H4 (cell line): ENCODE data around the gene RASAL1. TPM values are rescaled to one million over a fixed set of nuclear protein-coding genes. Genes with fewer than 3 reads are reported as not detected.

ENCODE experiments used
- DNase-seq: peaks from one replicate; pipeline ENCODE4 v3.0.0-alpha.2; 2015; ENCODE audit warnings: low spot score
- total RNA-seq: library from RNA; depleted of rRNA; stranded (reverse); fragments of >200 nt; shearing (Covaris generic); gene quantifications from 2 replicates; pipeline ENCODE4 v1.2.3, GENCODE V29; 2014; rRNA removed

Gene RASAL1
- total RNA-seq, result 0.08 TPM in 1 of 2 replicates, not detected in the other

GRCh38 chr12:113135178-113136127, at the start of gene RASAL1:
Gene RASAL1, minus strand, starts transcription at chr12:113135761. Its CDS starts 299 bp downstream, at chr12:113135462.
- DNase-seq, result no peak

- peak; percentile 83 for DNase-seq
Measured at GRCh38 chr12:113184900-113185179, 49.3 kb upstream of the RASAL1 start.

GRCh38 chr12:113184098-113184899, 48.7 kb upstream of the RASAL1 start:
- no peak for DNase-seq

GRCh38 chr12:113183030-113183589, 47.5 kb upstream of the RASAL1 start:
- DNase-seq, result no peak

- DNase-seq, result no peak
Measured at GRCh38 chr12:113181975-113182374, 46.4 kb upstream of the RASAL1 start.

GRCh38 chr12:113180333-113180732, 44.8 kb upstream of the RASAL1 start:
- DNase-seq, result no peak

- DNase-seq, result no peak
Measured at GRCh38 chr12:113179023-113179422, 43.5 kb upstream of the RASAL1 start.

- DNase-seq, result peak; percentile 43
Measured at GRCh38 chr12:113174461-113175384, 39.2 kb upstream of the RASAL1 start.

- no peak for DNase-seq
Measured at GRCh38 chr12:113173081-113173698, 37.6 kb upstream of the RASAL1 start.

- no peak for DNase-seq
Measured at GRCh38 chr12:113172185-113172584, 36.6 kb upstream of the RASAL1 start.

- no peak for DNase-seq
Measured at GRCh38 chr12:113171543-113171942, 36.0 kb upstream of the RASAL1 start.

GRCh38 chr12:113170926-113171325, 35.4 kb upstream of the RASAL1 start:
- no peak for DNase-seq

- no peak for DNase-seq
Measured at GRCh38 chr12:113170457-113170856, 34.9 kb upstream of the RASAL1 start.

GRCh38 chr12:113169697-113170096, 34.1 kb upstream of the RASAL1 start:
- DNase-seq, result no peak

- no peak for DNase-seq
Measured at GRCh38 chr12:113167868-113168267, 32.3 kb upstream of the RASAL1 start.

- no peak for DNase-seq
Measured at GRCh38 chr12:113165521-113166450, 30.2 kb upstream of the RASAL1 start.

GRCh38 chr12:113164014-113164413, 28.5 kb upstream of the RASAL1 start:
- no peak for DNase-seq

GRCh38 chr12:113163030-113163360, 27.4 kb upstream of the RASAL1 start:
- DNase-seq, result no peak

- DNase-seq, result no peak
Measured at GRCh38 chr12:113162102-113163029, 26.8 kb upstream of the RASAL1 start.
